IMR-90 (cell line): ENCODE measurements around the gene SASH1. TPM values are rescaled to one million over a fixed set of nuclear protein-coding genes. Genes with fewer than 3 reads are reported as not detected.

Experiments used
- ATAC-seq: fragments of 200-7000 bp; cut with Tn5 transposase; 2 replicates; pipeline ENCODE4 v1.9.1; 2020; ENCODE audit warnings: low read depth, mild to moderate bottlenecking, moderate library complexity
- BruUV-seq: library from RNA; stranded (reverse); fragments of 400-500 nt; replicated peaks from 2 replicates; lab custom pipeline; 2021; lab: Mats Ljungman, UMichigan
- CTCF ChIA-PET: fragments of 300-600 bp; formaldehyde crosslinking; extraction: SDS; loops from one replicate; lab custom pipeline; 2021; ENCODE audit warnings: antibody characterized with exemption; lab: Yijun Ruan, JAX
- POLR2A ChIA-PET: fragments of 300-600 bp; sonication (Branson Sonifier 250); formaldehyde crosslinking; loops from one replicate; lab custom pipeline; 2022; ENCODE audit warnings: antibody characterized with exemption; ENCODE audit not compliant: unreplicated experiment; lab: Charles Lee
- DNase-seq: peaks from one replicate; pipeline ENCODE4 v3.0.0; 2013
- H2AFZ ChIP-seq: replicated peaks from 2 replicates; pipeline ENCODE3; 2013; ENCODE audit warnings: low read length, mild to moderate bottlenecking; ENCODE audit not compliant: poor library complexity
- H2AK5ac ChIP-seq: 2 replicates; pipeline ENCODE4 v1.6.1; 2013; ENCODE audit warnings: low read depth, low read length, inconsistent platforms
- H2AK9ac ChIP-seq: replicated peaks from 2 replicates; pipeline ENCODE3; 2013; ENCODE audit warnings: mild to moderate bottlenecking, low read depth, low read length, moderate library complexity; ENCODE audit not compliant: poor library complexity
- H2BK120ac ChIP-seq: 2 replicates; pipeline ENCODE4 v1.6.1; 2013; ENCODE audit warnings: low read depth, low read length, inconsistent platforms
- H2BK15ac ChIP-seq: 3 replicates; pipeline ENCODE4 v1.6.1; 2013; ENCODE audit warnings: low read depth, low read length, inconsistent platforms
- H2BK20ac ChIP-seq: 2 replicates; pipeline ENCODE4 v1.6.1; 2013; ENCODE audit warnings: low read depth, mild to moderate bottlenecking, inconsistent platforms, low read length, moderate library complexity
- H2BK5ac ChIP-seq: 2 replicates; pipeline ENCODE4 v1.6.1; 2013; ENCODE audit warnings: mild to moderate bottlenecking, low read depth, low read length, inconsistent platforms; ENCODE audit not compliant: poor library complexity, severe bottlenecking
- H3K14ac ChIP-seq: replicated peaks from 2 replicates; pipeline ENCODE4 v1.6.1; 2013; ENCODE audit warnings: low read depth, low read length, inconsistent platforms
- H3K18ac ChIP-seq: 2 replicates; pipeline ENCODE4 v1.6.1; 2013; ENCODE audit warnings: low read depth, low read length, control low read depth
- H3K23ac ChIP-seq: 2 replicates; pipeline ENCODE4 v1.6.1; 2013; ENCODE audit warnings: low read depth, low read length, inconsistent platforms
- H3K27ac ChIP-seq: 2 replicates; pipeline ENCODE4 v1.5.1; 2013; ENCODE audit warnings: mild to moderate bottlenecking, control low read depth, low read length; ENCODE audit not compliant: insufficient read depth
- H3K27me3 ChIP-seq: 2 replicates; pipeline ENCODE4 v1.6.1; 2013; ENCODE audit warnings: low read length; ENCODE audit not compliant: control insufficient read depth, insufficient read depth
- H3K36me3 ChIP-seq: 2 replicates; pipeline ENCODE4 v1.6.1; 2013; ENCODE audit warnings: low read length, mixed read lengths; ENCODE audit not compliant: control insufficient read depth, insufficient read depth
- H3K4ac ChIP-seq: 2 replicates; pipeline ENCODE4 v1.6.1; 2013; ENCODE audit warnings: low read depth, low read length, inconsistent platforms
- H3K4me1 ChIP-seq: 2 replicates; pipeline ENCODE4 v1.6.1; 2013; ENCODE audit warnings: low read length, mixed read lengths; ENCODE audit not compliant: control insufficient read depth, insufficient read depth
- H3K4me2 ChIP-seq: 2 replicates; pipeline ENCODE4 v1.6.1; 2013; ENCODE audit warnings: low read depth, mild to moderate bottlenecking, control low read depth, low read length, moderate library complexity
- H3K4me3 ChIP-seq: 2 replicates; pipeline ENCODE4 v1.5.1; 2013; ENCODE audit warnings: low read depth, mild to moderate bottlenecking, control low read depth, low read length, moderate library complexity; ENCODE audit not compliant: insufficient read depth
- H3K56ac ChIP-seq: 2 replicates; pipeline ENCODE4 v1.6.1; 2013; ENCODE audit warnings: low read length, inconsistent platforms; ENCODE audit not compliant: insufficient read depth; ENCODE audit errors: extremely low read depth
- H3K79me1 ChIP-seq, 2 experiments: 2 replicates each; pipeline ENCODE4 v1.6.1; 2013; ENCODE audit warnings: low read length in 2 of 2, inconsistent platforms in 1 of 2, low read depth in 1 of 2
- H3K9ac ChIP-seq: 2 replicates; pipeline ENCODE4 v1.6.1; 2013; ENCODE audit warnings: low read depth, low read length, control low read depth
- H3K9me1 ChIP-seq: 2 replicates; pipeline ENCODE4 v1.6.1; 2013; ENCODE audit warnings: low read length, inconsistent platforms; ENCODE audit not compliant: insufficient read depth
- H3K9me3 ChIP-seq: 2 replicates; pipeline ENCODE4 v1.6.1; 2013; ENCODE audit warnings: low read length; ENCODE audit not compliant: control insufficient read depth, insufficient read depth
- H4K20me1 ChIP-seq: 2 replicates; pipeline ENCODE4 v1.6.1; 2013; ENCODE audit warnings: low read length, inconsistent platforms; ENCODE audit not compliant: insufficient read depth
- H4K5ac ChIP-seq: 2 replicates; pipeline ENCODE4 v1.6.1; 2013; ENCODE audit warnings: mild to moderate bottlenecking, low read depth, low read length, control low read depth
- H4K8ac ChIP-seq, 2 experiments: 2 replicates each; pipeline ENCODE4 v1.6.1; 2013; ENCODE audit warnings: low read depth in 2 of 2, low read length in 2 of 2, control low read depth in 1 of 2, inconsistent platforms in 1 of 2
- H4K91ac ChIP-seq: 2 replicates; pipeline ENCODE4 v1.6.1; 2013; ENCODE audit warnings: low read depth, low read length, inconsistent platforms; ENCODE audit not compliant: insufficient read depth
- BHLHE40 ChIP-seq: fragments of 150-350 bp; IDR thresholded peaks from 2 replicates; pipeline ENCODE4 v1.6.1; 2016; ENCODE audit warnings: mild to moderate bottlenecking, low read depth, low read length
- CEBPB ChIP-seq: IDR thresholded peaks from 2 replicates; pipeline ENCODE4 v1.6.1; 2012; ENCODE audit warnings: low read depth, low read length, improper control_type of control experiment
- CHD1 ChIP-seq: IDR thresholded peaks from 2 replicates; pipeline ENCODE4 v1.6.1; 2012; ENCODE audit warnings: low read depth, low read length, improper control_type of control experiment
- CTCF ChIP-seq: conservative IDR thresholded peaks from 2 replicates; pipeline ENCODE4 v1.5.1; 2012; ENCODE audit warnings: mild to moderate bottlenecking, low read depth, low read length, improper control_type of control experiment
- FOS ChIP-seq: fragments of 150-350 bp; IDR thresholded peaks from 2 replicates; pipeline ENCODE4 v1.6.1; 2016; ENCODE audit warnings: low read depth, low read length
- MAFK ChIP-seq: IDR thresholded peaks from 2 replicates; pipeline ENCODE4 v1.6.1; 2012; ENCODE audit warnings: low read depth, low read length, improper control_type of control experiment
- MAZ ChIP-seq: IDR thresholded peaks from 2 replicates; pipeline ENCODE4 v1.6.1; 2012; ENCODE audit warnings: low read depth, mild to moderate bottlenecking, low read length, improper control_type of control experiment, moderate library complexity, borderline replicate concordance
- MXI1 ChIP-seq: IDR thresholded peaks from 2 replicates; pipeline ENCODE4 v1.6.1; 2012; ENCODE audit warnings: low read depth, mild to moderate bottlenecking, low read length, moderate library complexity, borderline replicate concordance
- NFE2L2 ChIP-seq: fragments of 150-350 bp; IDR thresholded peaks from 2 replicates; pipeline ENCODE4 v1.6.1; 2016; ENCODE audit warnings: low read depth, mild to moderate bottlenecking, low read length
- POLR2A ChIP-seq: IDR thresholded peaks from 2 replicates; pipeline ENCODE4 v1.6.1; 2012; ENCODE audit warnings: mild to moderate bottlenecking, low read depth, low read length
- RAD21 ChIP-seq: IDR thresholded peaks from 2 replicates; pipeline ENCODE4 v1.6.1; 2012; ENCODE audit warnings: low read length, improper control_type of control experiment
- RCOR1 ChIP-seq: IDR thresholded peaks from 2 replicates; pipeline ENCODE4 v1.6.1; 2012; ENCODE audit warnings: mild to moderate bottlenecking, low read length, improper control_type of control experiment; ENCODE audit not compliant: insufficient replicate concordance
- RFX5 ChIP-seq: IDR thresholded peaks from 2 replicates; pipeline ENCODE4 v1.8.0; 2012; ENCODE audit warnings: low read depth, mild to moderate bottlenecking, low read length, moderate library complexity
- SMC3 ChIP-seq: fragments of 150-350 bp; IDR thresholded peaks from 2 replicates; pipeline ENCODE4 v1.6.1; 2016; ENCODE audit warnings: low read depth, mild to moderate bottlenecking, antibody characterized with exemption, low read length, moderate library complexity
- USF2 ChIP-seq: fragments of 150-350 bp; IDR thresholded peaks from 2 replicates; pipeline ENCODE4 v1.6.1; 2017; ENCODE audit warnings: mild to moderate bottlenecking, antibody characterized with exemption, low read length, low read depth
- WGBS, 2 experiments: methylation state at CpG; one replicate each; pipeline versions ENCODE4 v1.1.5 to v1.1.7; 2013; ENCODE audit warnings: missing lambda C conversion rate in 2 of 2; ENCODE audit not compliant: insufficient read length in 1 of 2; ENCODE audit errors: extremely low coverage in 2 of 2; 5-methylcytosine and 5-hydroxymethylcytosine counted together
- dilution Hi-C: fragments of 300-500 bp; cut with HindIII; formaldehyde crosslinking; loops from one replicate; pipeline ENCODE4 v1.14.3; 2018; ENCODE audit warnings: low sequenced_read_pairs; ENCODE audit not compliant: unreplicated experiment
- in situ Hi-C: fragments of 300-500 bp; cut with MboI; formaldehyde crosslinking; loops from 3 replicates; pipeline ENCODE4 v1.14.3; 2019; ENCODE audit warnings: low sequenced_read_pairs, inconsistent platforms, mixed read lengths
- intact Hi-C: fragments of 100-400 bp; cut with micrococcal nuclease; formaldehyde crosslinking; loops from 2 replicates; pipeline ENCODE4 v1.10.0; 2022
- polyA plus RNA-seq, 3 experiments: library from polyadenylated mRNA; depleted of rRNA; stranded (reverse); fragments of >200 nt; gene quantifications; 2 replicates each; pipeline ENCODE4 v1.2.3, GENCODE V29; 2012; ENCODE audit warnings: low replicate concordance in 1 of 3
- total RNA-seq: library from RNA; depleted of rRNA; stranded (reverse); fragments of >200 nt; gene quantifications from 2 replicates; pipeline ENCODE4 v1.2.3, GENCODE V29; 2012
- TF ChIP-seq, protein P1 (sequence below): fragments of 150-350 bp; IDR thresholded peaks from 2 replicates; pipeline ENCODE4 v1.6.1; 2016; ENCODE audit warnings: low read depth, mild to moderate bottlenecking, low read length, moderate library complexity, borderline replicate concordance

SASH1 gene
- total and polyA plus RNA-seq, 2 of the 4 experiments (the other 2 are of a cell fraction), result 11.6 to 16.5 TPM

DNA sequence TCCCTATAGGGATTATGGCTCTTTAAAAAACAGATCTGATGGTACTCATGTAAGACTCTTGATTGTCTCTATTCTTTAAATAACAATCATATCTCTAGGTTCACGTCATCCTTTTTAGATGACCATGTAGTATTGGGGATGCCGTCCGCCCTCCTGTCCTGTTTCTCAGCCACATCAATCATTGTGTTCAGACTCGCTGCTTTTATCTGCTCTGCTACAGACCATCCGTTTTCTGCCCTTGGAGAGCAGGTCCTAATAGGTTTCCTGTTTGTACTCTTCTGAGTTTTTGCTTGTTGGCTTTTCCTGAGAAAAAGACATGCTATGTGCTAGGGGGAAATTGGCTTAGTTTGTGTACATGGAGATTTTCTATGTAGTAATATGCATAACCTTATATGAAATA, 76.8 kb downstream of the SASH1 start:
- no TSS peak for BruUV-seq

More for the DNA sequence above, 76.8 kb downstream of the SASH1 start:
- H3K4me1 ChIP-seq, result peaks cover 5% of the 10 kb centered on the region
- no peak overlapping the region for H3K27ac ChIP-seq
- no peak overlapping the region for H2BK15ac ChIP-seq
- peaks cover 12% of the 10 kb centered on the region; the same call in 1 of the 2 replicates for H3K9me1 ChIP-seq
- dilution Hi-C loops (no loop called here), intact Hi-C loops (no loop called here), in situ Hi-C loops (no loop called here)
- H2BK20ac ChIP-seq, result no peak overlapping the region
- H3K36me3 ChIP-seq, result no peaks in the 10 kb centered on the region
- no CpG with 5 or more reads among the region's 5 CpGs for WGBS, 2 experiments
- 0 out of 2 replicates have a peak overlapping the region, but pooled peaks have one; percentile 32 for H3K23ac ChIP-seq
- DNase-seq, result no peak
- no peak overlapping the region for H3K18ac ChIP-seq
- no peak overlapping the region for H2AK5ac ChIP-seq
- H3K4me3 ChIP-seq, result no peak overlapping the region
- H3K56ac ChIP-seq, result no peak overlapping the region
- CTCF ChIA-PET, result no interaction called here
- no peak overlapping the region for H4K91ac ChIP-seq
- H4K20me1 ChIP-seq, result no peaks in the 10 kb centered on the region; the same call in 1 of the 2 replicates
- H2BK5ac ChIP-seq, result no peak overlapping the region
- H3K4ac ChIP-seq, result no peak overlapping the region
- no peak overlapping the region for H2BK120ac ChIP-seq
- TF ChIP-seq RAD21 (no peak), BHLHE40 (no peak), MAFK (no peak), MAZ (no peak), CEBPB (no peak), FOS (no peak), SMC3 (no peak), USF2 (no peak), POLR2A (no peak), MXI1 (no peak), CHD1 (no peak), RFX5 (no peak), CTCF (no peak), NFE2L2 (no peak), RCOR1 (no peak)
- TF ChIP-seq, protein P1, sequence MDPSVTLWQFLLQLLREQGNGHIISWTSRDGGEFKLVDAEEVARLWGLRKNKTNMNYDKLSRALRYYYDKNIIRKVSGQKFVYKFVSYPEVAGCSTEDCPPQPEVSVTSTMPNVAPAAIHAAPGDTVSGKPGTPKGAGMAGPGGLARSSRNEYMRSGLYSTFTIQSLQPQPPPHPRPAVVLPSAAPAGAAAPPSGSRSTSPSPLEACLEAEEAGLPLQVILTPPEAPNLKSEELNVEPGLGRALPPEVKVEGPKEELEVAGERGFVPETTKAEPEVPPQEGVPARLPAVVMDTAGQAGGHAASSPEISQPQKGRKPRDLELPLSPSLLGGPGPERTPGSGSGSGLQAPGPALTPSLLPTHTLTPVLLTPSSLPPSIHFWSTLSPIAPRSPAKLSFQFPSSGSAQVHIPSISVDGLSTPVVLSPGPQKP, result no peak
- no peaks in the 10 kb centered on the region for H3K9me3 ChIP-seq
- no peak overlapping the region for H3K4me2 ChIP-seq
- H2AFZ ChIP-seq, result no peak overlapping the region
- no peak overlapping the region for H3K14ac ChIP-seq
- H3K27me3 ChIP-seq, result no peaks in the 10 kb centered on the region
- no peak overlapping the region for H2AK9ac ChIP-seq
- H4K5ac ChIP-seq, result no peak overlapping the region
- no peak for ATAC-seq
- H3K79me1 ChIP-seq, result peaks cover 27 to 50% of the 10 kb centered on the region in 2 experiments
- no peak overlapping the region for H4K8ac ChIP-seq
- POLR2A ChIA-PET, result no interaction called here
- no peak overlapping the region for H3K9ac ChIP-seq
